WI38 (cell line): Measurements from ENCODE around the gene FOSL1.

Experiments used
- H3K4me3 ChIP-seq: 2 replicates; pipeline ENCODE4 v1.5.1; 2011; ENCODE audit warnings: low read depth, mild to moderate bottlenecking, control low read depth, low read length
- TF ChIP-seq, protein P1 (sequence below): IDR thresholded peaks from 2 replicates; pipeline ENCODE4 v1.5.1; 2012; ENCODE audit warnings: low read depth, mild to moderate bottlenecking, control low read depth, low read length

The FOSL1 gene

GRCh38 chr11:65895482-65895981, 4.7 kb downstream of the FOSL1 start:
- TF ChIP-seq, protein P1, sequence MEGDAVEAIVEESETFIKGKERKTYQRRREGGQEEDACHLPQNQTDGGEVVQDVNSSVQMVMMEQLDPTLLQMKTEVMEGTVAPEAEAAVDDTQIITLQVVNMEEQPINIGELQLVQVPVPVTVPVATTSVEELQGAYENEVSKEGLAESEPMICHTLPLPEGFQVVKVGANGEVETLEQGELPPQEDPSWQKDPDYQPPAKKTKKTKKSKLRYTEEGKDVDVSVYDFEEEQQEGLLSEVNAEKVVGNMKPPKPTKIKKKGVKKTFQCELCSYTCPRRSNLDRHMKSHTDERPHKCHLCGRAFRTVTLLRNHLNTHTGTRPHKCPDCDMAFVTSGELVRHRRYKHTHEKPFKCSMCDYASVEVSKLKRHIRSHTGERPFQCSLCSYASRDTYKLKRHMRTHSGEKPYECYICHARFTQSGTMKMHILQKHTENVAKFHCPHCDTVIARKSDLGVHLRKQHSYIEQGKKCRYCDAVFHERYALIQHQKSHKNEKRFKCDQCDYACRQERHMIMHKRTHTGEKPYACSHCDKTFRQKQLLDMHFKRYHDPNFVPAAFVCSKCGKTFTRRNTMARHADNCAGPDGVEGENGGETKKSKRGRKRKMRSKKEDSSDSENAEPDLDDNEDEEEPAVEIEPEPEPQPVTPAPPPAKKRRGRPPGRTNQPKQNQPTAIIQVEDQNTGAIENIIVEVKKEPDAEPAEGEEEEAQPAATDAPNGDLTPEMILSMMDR = no peak
- peak overlapping the region; percentile 93 for H3K4me3 ChIP-seq

DNA sequence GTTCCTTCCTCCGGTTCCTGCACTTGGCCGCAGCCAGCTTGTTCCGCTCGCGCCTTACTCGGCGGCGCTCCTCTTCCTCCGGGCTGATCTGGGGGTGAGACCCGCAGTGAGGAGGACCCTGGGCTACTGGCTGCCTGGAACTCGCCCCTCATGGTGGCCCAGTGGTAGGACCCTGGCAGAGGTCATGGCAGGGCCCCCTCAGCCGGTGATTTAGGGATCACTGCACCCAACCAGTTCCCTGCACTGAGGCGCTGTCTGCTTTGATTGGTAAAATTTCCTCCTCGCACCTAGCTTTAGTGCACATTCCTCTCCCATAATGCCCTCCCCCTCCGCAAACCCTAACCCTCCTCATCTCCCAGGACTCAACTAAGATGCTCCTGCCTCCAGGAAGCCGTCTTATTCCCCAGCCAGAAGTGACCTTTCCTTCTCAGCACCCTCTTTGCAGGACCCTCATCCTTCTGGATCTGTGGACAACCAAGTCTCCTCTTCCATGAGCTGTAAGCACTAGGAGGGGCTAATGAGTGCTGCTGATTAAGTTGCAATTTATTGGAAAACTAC, 6.1 kb downstream of the FOSL1 start:
- TF ChIP-seq, protein P1 = no peak
- peak overlapping the region; percentile 43 for H3K4me3 ChIP-seq

- peak overlapping the region; percentile 60 for H3K4me3 ChIP-seq
- TF ChIP-seq, protein P1 = no peak
Measured at GRCh38 chr11:65892661-65893317, 7.4 kb downstream of the FOSL1 start.

DNA sequence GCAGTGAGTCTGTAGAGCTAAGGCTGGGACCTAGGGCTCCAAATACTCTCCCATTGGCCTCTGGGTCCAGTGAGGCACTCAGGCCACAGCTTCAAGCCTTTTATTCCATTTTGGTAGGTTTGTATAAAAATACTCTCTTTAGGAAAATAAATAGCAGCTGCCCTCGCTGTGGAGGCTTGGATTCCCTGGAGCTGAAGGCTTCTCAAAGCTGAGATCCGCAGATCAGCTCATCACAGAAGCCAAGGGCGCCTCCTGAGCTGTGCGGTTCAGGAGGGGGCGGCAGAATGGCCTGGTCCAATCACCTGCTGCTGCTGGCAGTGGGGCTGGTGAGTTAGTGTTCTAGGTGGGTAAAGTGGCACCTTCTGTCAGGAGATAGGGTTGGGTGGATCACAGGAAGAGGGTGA, 8.0 kb downstream of the FOSL1 start:
- peak overlapping the region; percentile 60 for H3K4me3 ChIP-seq

GRCh38 chr11:65891219-65892136, 8.7 kb downstream of the FOSL1 start:
- peak overlapping the region; percentile 60 for H3K4me3 ChIP-seq
- TF ChIP-seq, protein P1 = 0 out of 2 replicates have a peak, but pooled peaks have one; percentile 13

DNA sequence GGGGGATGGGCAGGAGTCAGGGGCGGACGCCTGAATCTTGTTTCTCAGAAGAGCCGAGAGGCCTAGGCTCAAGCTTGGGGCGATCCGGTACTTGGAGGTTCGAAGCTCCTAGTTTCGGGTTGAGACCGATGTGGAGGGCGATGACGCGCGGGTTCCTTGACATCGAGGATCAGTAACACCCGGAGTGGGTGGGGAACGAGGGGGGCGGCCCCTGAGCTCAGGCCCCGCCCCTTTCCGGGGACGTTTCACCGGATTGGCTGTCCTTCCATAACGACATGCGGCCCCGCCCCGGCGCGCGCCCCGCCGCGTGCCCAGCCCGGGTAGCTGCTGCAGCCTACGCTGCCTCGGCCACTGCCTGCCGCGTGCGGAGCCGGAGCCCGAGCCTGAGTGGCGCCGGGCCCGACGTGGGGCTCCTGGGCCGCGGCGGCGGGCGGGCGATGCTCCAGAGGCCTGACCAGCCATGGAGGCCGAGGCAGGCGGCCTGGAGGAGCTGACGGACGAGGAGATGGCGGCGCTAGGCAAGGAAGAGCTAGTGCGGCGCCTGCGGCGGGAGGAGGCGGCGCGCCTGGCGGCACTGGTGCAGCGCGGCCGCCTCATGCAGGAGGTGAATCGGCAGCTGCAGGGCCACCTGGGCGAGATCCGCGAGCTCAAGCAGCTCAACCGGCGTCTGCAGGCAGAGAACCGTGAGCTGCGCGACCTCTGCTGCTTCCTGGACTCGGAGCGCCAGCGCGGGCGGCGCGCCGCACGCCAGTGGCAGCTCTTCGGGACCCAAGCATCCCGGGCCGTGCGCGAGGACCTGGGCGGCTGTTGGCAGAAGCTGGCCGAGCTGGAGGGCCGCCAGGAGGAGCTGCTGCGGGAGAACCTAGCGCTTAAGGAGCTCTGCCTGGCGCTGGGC, 9.6 kb downstream of the FOSL1 start, which contains the start of gene CCDC85B:
TSS of gene CCDC85B (plus strand) at position 350 of the 895 bp plus-strand sequence. CDS start at position 461, 111 bp downstream.
- TF ChIP-seq, protein P1 = no peak
- H3K4me3 ChIP-seq = peak within 1 kb of the TSS; percentile 78
